Endometrial microvascular endothelial cells (primary cell): ENCODE data around the gene ZAR1. TPM values are rescaled to one million over a fixed set of nuclear protein-coding genes. Genes with fewer than 3 reads are reported as not detected.
"Not testable (repeated sequence)": the region's sequence is repeated elsewhere in the genome, so short reads cannot be mapped to it uniquely, and the experiment has no call there.

Source experiments
- in situ Hi-C: cut with HindIII; loops from 2 replicates; pipeline ENCODE4 v1.10.0; 2017; ENCODE audit warnings: low sequenced_read_pairs, low pct_unique_long_range_greater_than_20kb; ENCODE audit errors: inconsistent ontology term
- total RNA-seq: library from RNA; depleted of rRNA; stranded (reverse); fragments of >200 nt; gene quantifications from one replicate; pipeline ENCODE4 v1.2.3, GENCODE V29; 2015; ENCODE audit errors: inconsistent ontology term

Gene ZAR1
- not detected for total RNA-seq

- in situ Hi-C loops: no loop called here
Observed at GRCh38 chr4:48490012-48490679, at the start of gene ZAR1. TSS of gene ZAR1 (plus strand) at chr4:48490252. CDS start at chr4:48490292, 40 bp downstream.

GRCh38 chr4:48440914-48441313 lies 49.1 kb upstream of the ZAR1 start:
- in situ Hi-C loops: not testable (repeated sequence)

- in situ Hi-C loops: no loop called here
Observed at GRCh38 chr4:48445704-48446103, 44.3 kb upstream of the ZAR1 start.

- in situ Hi-C loops: no loop called here
Observed at GRCh38 chr4:48446642-48447041, 43.4 kb upstream of the ZAR1 start.

GRCh38 chr4:48449151-48449550 lies 40.9 kb upstream of the ZAR1 start:
- in situ Hi-C loops: no loop called here

- in situ Hi-C loops: no loop called here
Observed at GRCh38 chr4:48450740-48451139, 39.3 kb upstream of the ZAR1 start.

- in situ Hi-C loops: not testable (repeated sequence)
Observed at GRCh38 chr4:48451656-48452055, 38.4 kb upstream of the ZAR1 start.

GRCh38 chr4:48454591-48454990 lies 35.5 kb upstream of the ZAR1 start:
- in situ Hi-C loops: no loop called here

- in situ Hi-C loops: no loop called here
Observed at GRCh38 chr4:48461000-48461399, 29.1 kb upstream of the ZAR1 start.

- in situ Hi-C loops: no loop called here
Observed at GRCh38 chr4:48462363-48462762, 27.7 kb upstream of the ZAR1 start.

- in situ Hi-C loops: no loop called here
Observed at GRCh38 chr4:48467442-48467841, 22.6 kb upstream of the ZAR1 start.

GRCh38 chr4:48467891-48468290 lies 22.2 kb upstream of the ZAR1 start:
- in situ Hi-C loops: no loop called here

GRCh38 chr4:48470137-48470536 lies 19.9 kb upstream of the ZAR1 start:
- in situ Hi-C loops: no loop called here

- in situ Hi-C loops: no loop called here
Observed at GRCh38 chr4:48470570-48470969, 19.5 kb upstream of the ZAR1 start.

- in situ Hi-C loops: no loop called here
Observed at GRCh38 chr4:48472794-48473193, 17.3 kb upstream of the ZAR1 start.

- in situ Hi-C loops: no loop called here
Observed at GRCh38 chr4:48475770-48476169, 14.3 kb upstream of the ZAR1 start.

- in situ Hi-C loops: no loop called here
Observed at GRCh38 chr4:48478273-48478672, 11.8 kb upstream of the ZAR1 start.

GRCh38 chr4:48481581-48481980 lies 8.5 kb upstream of the ZAR1 start:
- in situ Hi-C loops: no loop called here

GRCh38 chr4:48483006-48483776 lies 6.9 kb upstream of the ZAR1 start, which contains the start of gene SLC10A4:
TSS of gene SLC10A4 (plus strand) at chr4:48483343. CDS start at chr4:48483562, 219 bp downstream.
- in situ Hi-C loops: no loop called here

- in situ Hi-C loops: no loop called here
Observed at GRCh38 chr4:48483777-48484493, 6.1 kb upstream of the ZAR1 start.
